PC-9 (cell line): ENCODE measurements around the gene RNASE4.
A peak's percentile ranks its signal among the peaks of the same experiment; 100 is the strongest.

Experiments
- CTCF ChIP-seq: fragments of 200-600 bp; sonication (generic); conservative IDR thresholded peaks from 2 replicates; pipeline ENCODE4 v1.6.1; 2017; ENCODE audit warnings: mixed run types, antibody characterized with exemption, mild to moderate bottlenecking, moderate library complexity
- EZH2 ChIP-seq: fragments of 200-600 bp; sonication (generic); IDR thresholded peaks from 2 replicates; pipeline ENCODE4 v1.8.0; 2017; ENCODE audit warnings: antibody characterized with exemption, low read depth

GRCh38 chr14:20662968-20663732 is 21.2 kb upstream of the RNASE4 start:
- TF ChIP-seq CTCF (peak; percentile 60), EZH2 (no peak)
